Posterior cingulate gyrus (tissue), 11 donors: ENCODE data around the gene SLC35D1.
"Not testable (repeated sequence)": the region's sequence is repeated elsewhere in the genome, so short reads cannot be mapped to it uniquely, and the experiment has no call there.

Experiments used
- DNase-seq, 10 donors: peaks; one replicate each; pipeline versions ENCODE4 v3.0.0 to v3.0.0-alpha.2; 2020 to 2021; ENCODE audit warnings: mixed read lengths in 3 of 10
- intact Hi-C: fragments of 100-400 bp; cut with DNase I; formaldehyde crosslinking; loops from one replicate; pipeline ENCODE4 v1.15.1; 2023

SLC35D1 gene

GRCh38 chr1:67053785-67054772, at the start of gene SLC35D1:
Gene SLC35D1, minus strand, starts transcription at chr1:67054148. Its CDS starts 135 bp downstream, at chr1:67054013.
- peak; percentile 74 to 98 (median 82) for DNase-seq
- intact Hi-C loops, result loop anchor here (5.0 kb wide), 1 partner anchor 122 kb away; no protein-coding TSS in a partner anchor

DNA sequence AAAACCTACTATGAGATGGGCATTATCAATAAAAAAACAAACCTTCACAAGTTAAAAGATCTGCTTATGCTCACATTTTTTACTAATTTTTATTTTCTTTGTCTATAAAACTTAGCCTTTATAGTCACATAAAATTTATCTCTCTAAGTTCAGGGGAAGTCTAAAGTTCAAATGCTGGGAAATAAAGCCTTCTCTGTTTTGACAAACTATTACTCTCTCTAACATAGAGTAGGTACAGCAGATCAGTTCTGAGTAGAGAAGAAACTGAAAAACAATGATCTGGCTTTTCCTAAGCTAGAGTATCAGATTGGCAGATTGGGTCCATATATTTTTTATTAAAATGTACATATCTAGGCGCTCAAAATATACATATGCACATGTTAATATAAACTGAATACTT, 49.6 kb upstream of the SLC35D1 start:
- intact Hi-C loops, result no loop called here
- no peak for DNase-seq

GRCh38 chr1:67100833-67101232, 46.9 kb upstream of the SLC35D1 start:
- intact Hi-C loops, result no loop called here
- no peak for DNase-seq

- DNase-seq, result no peak
- intact Hi-C loops, result no loop called here
These were observed 43.4 kb upstream of the SLC35D1 start for GRCh38 chr1:67097305-67097704.

DNA sequence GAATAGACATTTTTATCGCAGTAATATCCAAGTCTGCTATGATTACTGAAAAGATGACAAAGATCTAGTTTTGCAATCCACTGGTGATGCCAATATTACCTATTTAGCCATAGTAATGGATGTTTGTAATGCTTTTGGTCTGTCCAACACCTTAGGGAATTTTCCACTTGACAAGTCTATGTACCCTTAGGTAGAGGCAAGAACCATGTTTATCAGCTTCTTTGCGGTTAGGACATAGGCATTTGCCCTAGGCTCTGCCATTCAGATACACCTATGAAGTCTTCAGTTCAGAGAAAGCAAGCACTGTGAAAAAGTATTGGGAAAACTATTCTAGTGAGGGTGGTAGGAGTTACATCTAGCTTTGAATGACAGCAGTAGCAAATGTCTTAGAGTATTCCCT, 40.2 kb upstream of the SLC35D1 start:
- intact Hi-C loops, result no loop called here
- DNase-seq, result no peak

DNA sequence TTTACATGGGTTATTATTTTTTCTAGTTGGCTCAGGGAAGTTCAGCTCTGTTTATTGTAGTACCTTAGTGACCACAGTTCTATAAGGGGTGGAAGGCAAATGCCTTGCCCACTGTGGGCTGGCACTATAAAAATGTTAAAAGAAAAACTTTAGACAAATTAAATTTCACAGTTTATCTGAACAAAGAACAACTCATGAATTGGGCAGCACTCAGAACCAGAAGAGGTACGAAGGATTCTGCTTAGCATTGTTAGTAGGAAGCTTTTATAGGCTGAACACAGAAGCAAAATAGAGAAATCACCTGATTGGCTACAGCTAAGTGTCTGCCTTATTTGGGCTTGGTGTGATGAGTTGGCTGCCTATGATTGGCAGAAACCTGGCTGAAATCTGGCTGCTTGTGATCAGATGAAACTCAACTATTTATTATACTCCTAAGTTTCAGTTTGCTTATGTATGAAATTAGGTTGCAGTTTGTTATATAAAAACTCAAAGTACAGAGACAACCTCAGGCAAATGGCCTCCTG, 35.8 kb upstream of the SLC35D1 start:
- intact Hi-C loops, result no loop called here
- no peak for DNase-seq

DNA sequence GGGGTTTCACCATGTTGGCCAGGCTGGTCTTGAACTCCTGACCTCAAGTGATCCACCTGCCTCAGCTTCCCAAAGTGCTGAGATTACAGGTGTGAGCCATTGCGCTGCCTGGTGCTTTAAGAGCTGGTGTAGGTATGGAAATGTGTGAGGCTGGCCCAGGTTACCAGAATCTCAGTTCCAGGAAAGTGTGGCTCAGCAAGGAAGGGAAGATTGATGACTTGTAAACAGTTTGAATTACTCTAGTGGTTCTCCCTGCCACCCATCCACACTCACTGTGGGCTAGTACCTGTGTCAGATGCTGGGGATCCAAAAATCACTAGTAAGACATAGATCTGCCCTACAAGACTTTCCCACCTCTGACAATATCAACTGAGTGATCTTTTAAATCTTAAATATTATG, 34.5 kb upstream of the SLC35D1 start:
- DNase-seq, result no peak
- intact Hi-C loops, result no loop called here

DNA sequence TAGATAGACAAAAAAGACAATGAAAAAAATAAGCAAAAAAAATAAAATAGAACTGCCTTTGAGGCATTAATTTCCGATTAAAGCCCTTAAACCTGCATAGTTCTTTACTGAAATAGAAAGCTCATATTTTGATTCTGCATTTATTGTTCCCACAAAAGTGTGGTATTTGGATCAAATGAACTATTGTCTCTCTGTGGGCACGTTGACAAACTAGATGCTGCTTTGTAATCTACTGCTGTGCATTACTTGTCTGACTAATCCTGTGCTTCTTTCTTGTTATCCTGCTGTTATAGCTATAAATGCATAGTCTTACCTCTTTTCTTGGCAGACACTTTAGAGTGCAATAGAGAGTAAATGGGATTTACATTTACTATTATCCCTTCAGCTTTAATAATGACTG, 31.4 kb upstream of the SLC35D1 start:
- no peak for DNase-seq
- intact Hi-C loops, result no loop called here

DNA sequence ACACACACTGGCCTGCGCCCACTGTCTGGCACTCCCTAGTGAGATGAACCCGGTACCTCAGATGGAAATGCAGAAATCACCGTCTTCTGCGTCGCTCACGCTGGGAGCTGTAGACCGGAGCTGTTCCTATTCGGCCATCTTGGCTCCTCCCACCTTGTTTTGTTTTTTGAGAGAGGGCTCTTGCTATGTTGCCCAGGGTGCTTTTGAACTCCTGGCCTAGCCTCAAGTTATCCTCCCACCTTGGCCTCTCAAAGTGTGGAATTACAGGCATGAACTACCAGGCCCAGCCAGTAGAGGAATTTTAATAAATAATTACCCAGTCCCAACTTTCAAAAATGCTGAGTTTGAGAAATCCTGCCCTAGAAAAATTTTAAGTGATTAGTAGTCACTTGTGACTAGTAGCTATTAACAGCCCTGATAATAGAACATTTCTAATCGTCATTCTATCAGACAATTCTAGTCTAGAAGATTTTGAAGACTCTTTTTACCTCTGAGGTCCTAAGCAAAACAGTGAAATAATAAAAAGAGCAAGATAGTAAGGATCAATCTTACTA, 30.9 kb upstream of the SLC35D1 start:
- intact Hi-C loops, result no loop called here
- no peak for DNase-seq

GRCh38 chr1:67078291-67078690, 24.3 kb upstream of the SLC35D1 start:
- intact Hi-C loops, result no loop called here

DNA sequence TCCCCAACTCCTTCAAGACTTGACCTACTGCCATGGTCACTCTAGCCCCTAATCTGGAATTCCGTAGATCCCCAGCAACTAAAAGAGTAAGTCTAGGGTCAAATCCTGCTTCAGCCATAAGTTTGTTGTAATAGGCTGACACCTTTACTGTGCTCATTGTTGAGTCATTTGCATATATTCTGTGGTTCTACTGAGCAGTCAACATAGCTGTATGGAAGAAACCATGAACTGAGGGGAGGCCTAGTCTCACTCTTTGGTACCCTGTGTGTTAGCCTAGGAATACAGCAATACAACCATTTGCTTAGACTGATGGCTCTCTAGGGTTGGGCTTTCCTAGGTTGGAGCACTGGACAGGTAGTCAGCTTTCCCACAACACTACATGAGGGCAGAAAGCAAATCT, 23.6 kb upstream of the SLC35D1 start:
- intact Hi-C loops, result no loop called here

More at GRCh38 chr1:67078291-67078690, 24.3 kb upstream of the SLC35D1 start:
- no peak for DNase-seq

DNA sequence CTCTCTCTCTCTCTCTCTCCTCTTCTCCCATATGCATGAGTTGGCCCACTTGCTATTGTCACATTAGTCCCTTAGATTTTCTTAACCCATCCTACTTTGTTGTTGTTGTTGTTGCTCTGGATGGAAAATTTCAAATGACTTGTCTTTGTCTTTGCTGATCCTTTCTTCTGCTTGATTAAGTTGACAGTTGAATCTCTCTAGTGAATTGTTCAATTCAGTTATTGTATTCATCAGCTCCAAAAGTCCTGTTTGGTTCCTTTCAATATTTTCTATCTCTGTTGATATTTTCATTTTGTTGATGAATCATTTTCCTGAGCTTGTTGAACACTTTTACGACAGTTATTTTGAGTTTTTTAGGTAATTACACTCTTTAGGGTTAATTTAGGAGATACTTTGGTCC, 18.8 kb upstream of the SLC35D1 start:
- DNase-seq, result no peak
- intact Hi-C loops, result no loop called here

More for the DNA sequence above, 23.6 kb upstream of the SLC35D1 start:
- DNase-seq, result no peak

GRCh38 chr1:67067655-67068054, 13.7 kb upstream of the SLC35D1 start:
- intact Hi-C loops, result not testable (repeated sequence)
- DNase-seq, result peak in 1 of 10 donors; percentile 43

DNA sequence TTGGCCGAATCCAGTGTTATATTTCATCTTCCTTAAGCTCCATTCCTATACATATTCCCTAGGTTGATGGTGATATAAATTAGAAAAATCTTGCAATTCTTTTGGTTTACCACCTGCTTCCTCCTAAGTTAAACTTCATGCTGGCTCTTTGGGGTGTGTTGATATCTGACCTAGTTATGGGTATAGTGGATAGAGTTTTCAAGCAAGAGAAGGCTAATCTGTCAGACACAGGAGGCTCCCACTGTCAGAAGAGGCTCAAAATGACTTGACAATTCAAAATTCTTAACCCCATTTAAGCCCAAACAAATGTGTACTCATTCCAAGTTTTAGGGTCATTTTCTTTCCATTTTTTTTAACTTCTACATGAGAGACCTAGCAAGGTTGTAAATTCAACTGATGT, 8.5 kb upstream of the SLC35D1 start:
- DNase-seq, result no peak
- intact Hi-C loops, result no loop called here

GRCh38 chr1:67061266-67061665, 7.3 kb upstream of the SLC35D1 start:
- no peak for DNase-seq
- intact Hi-C loops, result no loop called here

DNA sequence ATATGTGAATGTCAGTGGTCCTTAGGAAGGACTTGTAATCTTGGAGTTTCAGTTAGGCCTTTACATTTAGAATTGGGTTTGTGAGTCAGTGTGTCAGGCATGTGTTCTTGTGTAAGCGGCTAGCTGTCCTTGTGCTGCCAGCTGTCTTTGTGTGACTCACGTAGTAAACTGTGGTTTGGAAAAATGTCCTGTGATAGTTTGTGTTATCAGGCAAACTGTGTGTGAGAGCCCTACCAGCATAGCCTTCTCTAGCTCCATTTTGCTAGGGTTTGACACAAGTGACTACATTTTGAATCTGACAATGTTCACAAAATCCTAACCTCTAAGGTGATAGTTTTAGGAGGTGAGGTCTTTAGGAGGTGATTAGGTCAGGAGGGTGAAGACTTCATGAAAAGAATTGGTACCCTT, 6.9 kb upstream of the SLC35D1 start:
- intact Hi-C loops, result no loop called here
- DNase-seq, result no peak

DNA sequence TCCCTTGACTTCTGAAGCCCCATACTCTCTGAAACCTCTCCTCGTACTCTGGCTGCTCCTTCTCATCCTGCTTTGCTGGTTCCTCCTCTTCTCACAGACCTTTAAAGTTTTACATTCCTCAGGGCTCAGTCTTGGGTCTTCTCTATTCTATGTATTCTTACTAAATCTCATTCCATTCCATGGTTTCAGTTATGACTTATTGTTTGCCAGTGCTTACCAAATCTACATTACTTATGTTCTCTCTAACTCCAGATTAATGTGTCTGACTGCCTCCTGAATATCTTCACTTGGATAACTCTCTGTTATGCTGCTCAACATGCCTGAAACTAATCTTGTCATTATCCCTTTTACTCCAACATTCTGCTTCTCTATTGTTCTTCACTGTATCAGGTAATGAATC, 5.4 kb upstream of the SLC35D1 start:
- intact Hi-C loops, result no loop called here
- DNase-seq, result no peak

DNA sequence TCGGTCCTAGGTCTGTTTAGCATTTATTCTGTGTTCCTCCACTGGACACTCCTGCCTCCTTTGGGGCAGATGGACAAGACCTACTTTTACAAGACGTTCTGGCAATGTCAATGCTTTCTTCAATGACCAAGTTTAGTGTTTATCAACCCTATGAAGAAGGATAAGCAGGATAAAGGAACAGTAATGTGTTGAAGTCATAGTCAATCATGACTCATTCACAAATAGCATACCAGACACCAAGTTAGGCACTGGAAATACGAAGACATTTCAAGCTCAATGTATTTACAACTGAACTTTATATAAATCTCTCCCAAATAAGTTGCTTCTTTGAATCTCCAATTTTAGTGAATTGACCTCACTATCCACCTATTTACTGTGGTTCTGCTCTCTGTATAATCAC, 4.8 kb upstream of the SLC35D1 start:
- DNase-seq, result no peak
- intact Hi-C loops, result no loop called here

DNA sequence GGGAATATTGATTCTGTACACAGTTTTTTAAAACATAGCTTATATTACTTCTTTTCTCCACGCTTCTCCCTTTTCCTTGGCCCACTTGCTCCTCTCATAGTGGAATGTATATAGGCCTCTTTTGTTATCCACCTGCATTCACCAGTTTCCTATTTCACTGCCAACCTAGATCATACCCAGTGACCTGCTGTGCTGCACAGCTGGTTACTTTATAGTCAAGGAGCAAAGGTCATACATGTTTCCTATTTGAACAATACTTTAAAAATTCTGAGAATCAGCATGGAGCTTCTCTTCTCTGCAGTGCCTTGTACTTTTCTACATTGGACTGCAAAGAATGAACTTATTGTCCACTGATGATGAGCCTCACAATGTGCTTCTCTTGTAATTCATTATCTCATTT, 4.3 kb upstream of the SLC35D1 start:
- intact Hi-C loops, result no loop called here
- DNase-seq, result no peak

DNA sequence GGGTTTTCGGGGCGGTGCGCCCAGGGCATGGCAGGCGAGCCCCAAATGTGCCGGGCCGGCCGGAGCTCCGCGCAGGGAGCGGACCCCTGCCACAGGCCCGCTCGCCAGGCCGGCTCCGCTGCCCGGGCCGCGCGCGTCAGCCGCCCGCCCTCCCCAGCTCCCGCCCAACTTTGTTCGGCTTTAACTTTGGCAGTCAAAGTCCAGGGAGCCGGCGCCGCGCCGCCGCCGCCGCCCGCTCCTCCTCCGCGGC, 488 bp downstream of the SLC35D1 start:
- DNase-seq, result peak in 9 of 10 donors; percentile 26 to 90 (median 44)
- intact Hi-C loops, result loop anchor here (5.0 kb wide), 1 partner anchor 121 kb away; no protein-coding TSS in a partner anchor

DNA sequence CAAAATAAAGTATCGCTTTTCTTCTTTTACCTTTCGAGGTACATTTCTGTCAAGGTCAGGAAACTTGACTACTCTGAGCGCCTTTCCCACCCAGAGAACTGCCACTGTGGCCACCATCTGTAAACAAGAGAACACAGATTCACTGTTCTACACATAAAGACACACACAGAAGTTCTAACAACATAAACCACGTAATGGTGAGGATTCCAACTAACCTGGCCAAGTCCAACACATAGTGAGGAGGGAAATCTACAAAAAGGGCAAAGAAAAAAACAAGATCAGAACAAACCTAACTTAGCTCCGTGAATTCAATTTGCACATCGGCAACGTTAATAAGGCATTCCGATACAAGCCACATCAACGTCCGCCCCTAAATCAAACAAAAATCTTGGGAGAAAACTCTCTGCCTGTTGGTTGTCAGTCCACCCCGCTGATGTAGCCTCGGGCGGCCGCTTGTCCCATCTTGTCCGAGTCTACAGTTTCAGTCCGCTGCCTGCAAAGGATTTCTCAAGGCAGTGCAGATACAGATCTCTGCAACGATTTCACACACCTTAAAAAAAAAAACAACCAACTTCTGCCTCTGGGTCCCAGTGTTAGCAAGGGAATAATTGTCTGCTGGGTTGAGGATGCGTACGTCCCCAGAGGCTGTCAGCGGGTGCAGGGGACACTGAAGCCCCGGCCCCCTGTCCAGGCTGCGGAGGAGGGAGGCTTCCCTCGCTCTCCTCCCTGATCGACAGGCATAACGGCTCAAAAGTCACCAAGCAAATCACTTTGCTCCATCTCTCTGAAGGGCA, 1.0 kb downstream of the SLC35D1 start:
- DNase-seq, result peak in 8 of 10 donors; percentile 12 to 85 (median 28)
- intact Hi-C loops, result loop anchor here (5.0 kb wide), 1 partner anchor 121 kb away; no protein-coding TSS in a partner anchor
